H1 (cell line): ENCODE measurements around the gene COL6A3. TPM values are rescaled to one million over a fixed set of nuclear protein-coding genes. Genes with fewer than 3 reads are reported as not detected.

Experiments used
- CTCF ChIA-PET: fragments of 300-600 bp; sonication (Branson Sonifier 250); formaldehyde crosslinking; loops from one replicate; lab custom pipeline; 2021; ENCODE audit not compliant: partially characterized antibody; lab: Charles Lee
- POLR2A ChIA-PET: fragments of 300-600 bp; sonication (Branson Sonifier 250); formaldehyde crosslinking; loops from one replicate; lab custom pipeline; 2021; ENCODE audit warnings: inconsistent platforms; ENCODE audit not compliant: partially characterized antibody; lab: Charles Lee
- DNase-seq, 2 experiments: peaks; one replicate each; pipeline versions ENCODE4 v3.0.0 to v3.0.0-alpha.2; 2010 to 2022; ENCODE audit warnings: low spot score in 2 of 2, low read depth in 1 of 2, mixed read lengths in 1 of 2
- FAIRE-seq: peaks from 2 replicates; lab custom pipeline; 2011; peaks lifted over from hg19 to GRCh38; lab: Jason Lieb, UNC
- H2AFZ ChIP-seq: 2 replicates; pipeline ENCODE4 v1.8.1; 2012; ENCODE audit warnings: low read length, inconsistent platforms
- H2AK5ac ChIP-seq: 2 replicates; pipeline ENCODE4 v1.6.1; 2013; ENCODE audit warnings: low read depth, low read length
- H2BK120ac ChIP-seq: replicated peaks from 2 replicates; pipeline ENCODE3; 2013; ENCODE audit warnings: low read depth, low read length, inconsistent platforms
- H2BK12ac ChIP-seq: 2 replicates; pipeline ENCODE4 v1.6.1; 2013; ENCODE audit warnings: low read depth, low read length
- H2BK15ac ChIP-seq: 2 replicates; pipeline ENCODE4 v1.6.1; 2013; ENCODE audit warnings: low read length
- H2BK20ac ChIP-seq: 2 replicates; pipeline ENCODE4 v1.6.1; 2013; ENCODE audit warnings: low read length
- H2BK5ac ChIP-seq: 2 replicates; pipeline ENCODE4 v1.6.1; 2013; ENCODE audit warnings: low read depth, low read length
- H3K14ac ChIP-seq: 2 replicates; pipeline ENCODE4 v1.6.1; 2013; ENCODE audit warnings: inconsistent platforms; ENCODE audit not compliant: insufficient read length
- H3K18ac ChIP-seq: 2 replicates; pipeline ENCODE4 v1.6.1; 2013; ENCODE audit warnings: low read length; ENCODE audit errors: extremely low read depth
- H3K23ac ChIP-seq: 2 replicates; pipeline ENCODE4 v1.6.1; 2013; ENCODE audit warnings: inconsistent platforms; ENCODE audit not compliant: insufficient read length
- H3K23me2 ChIP-seq: 2 replicates; pipeline ENCODE4 v1.6.1; 2013; ENCODE audit warnings: low read depth, low read length
- H3K27ac ChIP-seq: 2 replicates; pipeline ENCODE4 v1.6.1; 2011; ENCODE audit warnings: low read depth, low read length, inconsistent platforms
- H3K27me3 ChIP-seq, 4 experiments: replicated peaks in 1 of 4; 1 replicate in 1 of 4; 2 replicates in 3 of 4; pipeline versions ENCODE4 v1.6.1 to v1.8.1; 2011 to 2013; ENCODE audit warnings: low read length in 3 of 4, mild to moderate bottlenecking in 3 of 4, inconsistent platforms in 2 of 4, mixed read lengths in 2 of 4, moderate library complexity in 1 of 4; ENCODE audit not compliant: control insufficient read depth in 3 of 4, insufficient read depth in 3 of 4; ENCODE audit errors: extremely low read depth in 1 of 4
- H3K36me3 ChIP-seq, 4 experiments: 2 replicates each; pipeline versions ENCODE4 v1.6.1 to v1.8.1; 2011 to 2013; ENCODE audit warnings: mild to moderate bottlenecking in 4 of 4, low read length in 3 of 4, moderate library complexity in 2 of 4, control low read depth in 1 of 4, inconsistent platforms in 1 of 4; ENCODE audit not compliant: insufficient read depth in 4 of 4, control insufficient read depth in 2 of 4
- H3K4ac ChIP-seq: replicated peaks from 2 replicates; pipeline ENCODE3; 2013; ENCODE audit warnings: low read length, low read depth, mixed read lengths, inconsistent platforms; ENCODE audit not compliant: insufficient read length
- H3K4me1 ChIP-seq, 4 experiments: replicated peaks in 1 of 4; 1 replicate in 1 of 4; 2 replicates in 3 of 4; pipeline versions ENCODE4 v1.6.1 to v1.8.1; 2011 to 2013; ENCODE audit warnings: low read length in 3 of 4, inconsistent platforms in 2 of 4, mixed read lengths in 1 of 4; ENCODE audit not compliant: insufficient read depth in 4 of 4, control insufficient read depth in 3 of 4
- H3K4me2 ChIP-seq, 2 experiments: 2 replicates each; pipeline versions ENCODE4 v1.6.1 to v1.8.1; 2011 to 2013; ENCODE audit warnings: low read depth in 2 of 2, low read length in 2 of 2, control low read depth in 1 of 2, inconsistent platforms in 1 of 2, mild to moderate bottlenecking in 1 of 2; ENCODE audit not compliant: insufficient read depth in 1 of 2
- H3K4me3 ChIP-seq, 4 experiments: fragments of 200-600, 300-600 bp in 1 of 4; sonication (generic), shearing (Covaris generic), sonication (Bioruptor Twin) in 1 of 4; 2 replicates each; pipeline versions ENCODE4 v1.5.1 to v1.8.1; 2011 to 2016; ENCODE audit warnings: low read length in 4 of 4, low read depth in 3 of 4, control low read depth in 2 of 4, inconsistent platforms in 2 of 4, mild to moderate bottlenecking in 2 of 4, mixed read lengths in 1 of 4, moderate library complexity in 1 of 4; ENCODE audit not compliant: insufficient read depth in 2 of 4; ENCODE audit errors: extremely low read depth in 1 of 4
- H3K56ac ChIP-seq: replicated peaks from 2 replicates; pipeline ENCODE3; 2013; ENCODE audit warnings: low read depth, mild to moderate bottlenecking, mixed read lengths, low read length, inconsistent platforms; ENCODE audit not compliant: insufficient read length
- H3K79me1 ChIP-seq: 2 replicates; pipeline ENCODE4 v1.6.1; 2013; ENCODE audit warnings: low read depth, low read length, control low read depth
- H3K79me2 ChIP-seq, 2 experiments: 2 replicates each; pipeline versions ENCODE4 v1.6.1 to v1.8.1; 2012 to 2013; ENCODE audit warnings: low read length in 2 of 2, mild to moderate bottlenecking in 2 of 2, inconsistent platforms in 1 of 2; ENCODE audit not compliant: insufficient read depth in 2 of 2, control insufficient read depth in 1 of 2
- H3K9ac ChIP-seq, 4 experiments: replicated peaks in 1 of 4; 1 replicate in 1 of 4; 2 replicates in 3 of 4; pipeline versions ENCODE4 v1.6.1 to v1.8.1; 2011 to 2013; ENCODE audit warnings: low read depth in 3 of 4, low read length in 3 of 4, control low read depth in 2 of 4, mild to moderate bottlenecking in 2 of 4, moderate library complexity in 2 of 4, inconsistent platforms in 1 of 4; ENCODE audit errors: extremely low read depth in 1 of 4
- H3K9me3 ChIP-seq, 2 experiments: 2 replicates each; pipeline versions ENCODE4 v1.6.1 to v1.8.1; 2012 to 2013; ENCODE audit warnings: mild to moderate bottlenecking in 2 of 2, moderate library complexity in 2 of 2, control low read depth in 1 of 2, inconsistent platforms in 1 of 2, low read depth in 1 of 2, low read length in 1 of 2, mixed read lengths in 1 of 2; ENCODE audit not compliant: insufficient read depth in 2 of 2
- H4K20me1 ChIP-seq, 2 experiments: replicated peaks in 1 of 2; 2 replicates each; pipeline versions ENCODE3 to v1.8.1; 2011 to 2013; ENCODE audit warnings: inconsistent platforms in 2 of 2, low read length in 2 of 2, mild to moderate bottlenecking in 1 of 2; ENCODE audit not compliant: insufficient read depth in 2 of 2, control insufficient read depth in 1 of 2
- H4K5ac ChIP-seq: 2 replicates; pipeline ENCODE4 v1.6.1; 2013; ENCODE audit warnings: low read length, low read depth, mixed read lengths, inconsistent platforms; ENCODE audit not compliant: insufficient read length
- H4K8ac ChIP-seq: 2 replicates; pipeline ENCODE4 v1.8.0; 2013; ENCODE audit warnings: mild to moderate bottlenecking, moderate library complexity, low read length, inconsistent platforms; ENCODE audit not compliant: insufficient read depth; ENCODE audit errors: extremely low read depth
- H4K91ac ChIP-seq: replicated peaks from 2 replicates; pipeline ENCODE3; 2013; ENCODE audit warnings: low read length, mixed read lengths, inconsistent platforms; ENCODE audit not compliant: insufficient read length
- CREB1 ChIP-seq: IDR thresholded peaks from 2 replicates; pipeline ENCODE4 v1.6.1; 2012; ENCODE audit warnings: inconsistent platforms
- E2F6 ChIP-seq: IDR thresholded peaks from 2 replicates; pipeline ENCODE4 v1.6.1; 2012; ENCODE audit warnings: inconsistent platforms
- EGR1 ChIP-seq: IDR thresholded peaks from 2 replicates; pipeline ENCODE4 v1.6.1; 2011; ENCODE audit warnings: low read depth, low read length, borderline replicate concordance
- EP300 ChIP-seq, 2 experiments: IDR thresholded peaks; 1 replicate in 1 of 2; 2 replicates in 1 of 2; pipeline ENCODE4 v1.6.1; 2011 to 2012; ENCODE audit warnings: low read depth in 2 of 2, low read length in 2 of 2, mild to moderate bottlenecking in 2 of 2, borderline replicate concordance in 1 of 2, inconsistent platforms in 1 of 2, moderate library complexity in 1 of 2
- JUN ChIP-seq: IDR thresholded peaks from 2 replicates; pipeline ENCODE4 v1.6.1; 2011; ENCODE audit warnings: low read depth, mild to moderate bottlenecking, improper control_type of control experiment, low read length
- MAFK ChIP-seq: IDR thresholded peaks from 2 replicates; pipeline ENCODE4 v1.6.1; 2012; ENCODE audit warnings: low read depth, mild to moderate bottlenecking, improper control_type of control experiment, low read length
- NANOG ChIP-seq: IDR thresholded peaks from 2 replicates; pipeline ENCODE4 v1.6.1; 2011; ENCODE audit warnings: low read length, low read depth, mild to moderate bottlenecking, inconsistent platforms; ENCODE audit not compliant: insufficient read depth, poor library complexity, severe bottlenecking
- RAD21 ChIP-seq, 2 experiments: IDR thresholded peaks in 1 of 2; conservative IDR thresholded peaks in 1 of 2; 2 replicates each; pipeline ENCODE4 v1.6.1; 2011; ENCODE audit warnings: low read depth in 2 of 2, low read length in 2 of 2, improper control_type of control experiment in 1 of 2, inconsistent platforms in 1 of 2, mild to moderate bottlenecking in 1 of 2, moderate library complexity in 1 of 2
- SIN3A ChIP-seq, 2 experiments: IDR thresholded peaks in 1 of 2; conservative IDR thresholded peaks in 1 of 2; 2 replicates each; pipeline ENCODE4 v1.6.1; 2011 to 2012; ENCODE audit warnings: low read length in 2 of 2, improper control_type of control experiment in 1 of 2, low read depth in 1 of 2, mild to moderate bottlenecking in 1 of 2
- SP2 ChIP-seq: IDR thresholded peaks from 2 replicates; pipeline ENCODE4 v1.6.1; 2012; ENCODE audit warnings: mild to moderate bottlenecking, low read length, inconsistent platforms
- WGBS, 2 experiments: shearing (Covaris generic) in 1 of 2; methylation state at CpG; one replicate each; pipeline versions ENCODE4 v1.1.6 to v1.1.7; 2013 to 2015; ENCODE audit warnings: low lambda C conversion rate in 2 of 2, mixed read lengths in 2 of 2, inconsistent platforms in 1 of 2, low coverage in 1 of 2, missing lambda C conversion rate in 1 of 2; ENCODE audit not compliant: insufficient replicate concordance in 2 of 2, insufficient coverage in 1 of 2, insufficient read length in 1 of 2; ENCODE audit errors: extremely low coverage in 1 of 2, missing lambda C conversion rate in 1 of 2; 5-methylcytosine and 5-hydroxymethylcytosine counted together
- polyA plus RNA-seq, 7 experiments: library from polyadenylated mRNA; depleted of rRNA in 3 of 7; stranded (reverse) in 5 of 7; unstranded in 2 of 7; fragments of >200 nt in 5 of 7; fragments of 200-250 nt in 2 of 7; gene quantifications; 1 replicate in 5 of 7; 2 replicates in 1 of 7; 4 replicates in 1 of 7; pipeline versions ENCODE4 v1.2.1 to v1.2.3, GENCODE V29; 2011 to 2013; ENCODE audit warnings: missing spikeins in 2 of 7, mixed read lengths in 2 of 7
- total RNA-seq: library from RNA; stranded (reverse); fragmentation: NEBNext Ultra II Directional; extraction: Animal tissue kit (Norgen Biotek cat#: 25700); gene quantifications from 2 replicates; pipeline ENCODE4 v1.2.1, GENCODE V29; 2021

Gene COL6A3
- total and polyA plus RNA-seq, 2 of the 8 experiments (the other 6 are each of a cell fraction or from before 2014, with no cell fraction given), result 1.2 to 3.4 TPM

GRCh38 chr2:237374284-237375060 lies 39.5 kb downstream of the COL6A3 start:
- no peak overlapping the region for H2BK20ac ChIP-seq
- no peak overlapping the region for H2BK5ac ChIP-seq
- no peak overlapping the region for H3K4me2 ChIP-seq
- H4K20me1 ChIP-seq, result no peaks in the 10 kb centered on the region
- no peak overlapping the region for H3K14ac ChIP-seq
- peak overlapping the region; percentile 60; the same call in 1 of the 2 replicates for H4K8ac ChIP-seq
- ChIA-PET CTCF (interaction anchor here (0.6 to 1.3 kb wide), 3 partner anchors 37 to 240 kb away, joined by 3 to 4 read pairs (median 3); no protein-coding TSS in a partner anchor), POLR2A (no interaction called here)
- no peaks in the 10 kb centered on the region for H3K36me3 ChIP-seq
- 92% methylated on average over 35 of the region's 35 CpGs; no CpG with 5 or more reads in 1 of the 2 experiments for WGBS, 2 experiments
- no peak overlapping the region for H3K56ac ChIP-seq
- no peaks in the 10 kb centered on the region for H3K27me3 ChIP-seq
- H3K79me1 ChIP-seq, result no peaks in the 10 kb centered on the region
- no peak overlapping the region for H4K91ac ChIP-seq
- no peak overlapping the region for H3K27ac ChIP-seq
- H3K4me3 ChIP-seq, result no peak overlapping the region
- H3K79me2 ChIP-seq, result no peaks in the 10 kb centered on the region
- no peak overlapping the region for H3K9ac ChIP-seq
- H3K23ac ChIP-seq, result no peak overlapping the region
- FAIRE-seq (no peak), DNase-seq (no peak)
- H3K4ac ChIP-seq, result no peak overlapping the region
- H3K4me1 ChIP-seq, result no peaks in the 10 kb centered on the region
- H3K23me2 ChIP-seq, result no peaks in the 10 kb centered on the region
- H2AFZ ChIP-seq, result no peak overlapping the region
- H2BK12ac ChIP-seq, result no peak overlapping the region; the same call in 1 of the 2 replicates
- H4K5ac ChIP-seq, result no peak overlapping the region
- no peaks in the 10 kb centered on the region for H3K9me3 ChIP-seq
- no peak overlapping the region for H2AK5ac ChIP-seq
- no peak overlapping the region for H3K18ac ChIP-seq
- H2BK120ac ChIP-seq, result no peak overlapping the region
- no peak overlapping the region for H2BK15ac ChIP-seq
- no peak for TF ChIP-seq RAD21 (IDR thresholded peaks at IDR 0.05 in 1 of 2, conservative IDR thresholded peaks at IDR 0.05 in 1 of 2; ENCODE audit: low read depth in 2 of 2, low read length in 2 of 2)
- TF ChIP-seq CREB1, result no peak
- no peak for TF ChIP-seq SIN3A (conservative IDR thresholded peaks at IDR 0.05 in 1 of 2, IDR thresholded peaks at IDR 0.05 in 1 of 2; ENCODE audit: low read depth in 1 of 2, low read length in 2 of 2)
- TF ChIP-seq NANOG, result no peak
- no peak for TF ChIP-seq JUN
- TF ChIP-seq MAFK, result no peak
- no peak for TF ChIP-seq E2F6
- no peak for TF ChIP-seq EP300 (IDR thresholded peaks at IDR 0.05; ENCODE audit: borderline replicate concordance in 1 of 2, low read depth in 2 of 2, low read length in 2 of 2)
- TF ChIP-seq SP2, result no peak
- no peak for TF ChIP-seq EGR1
